Psoas muscle (tissue), 8 donors: ENCODE results near the gene MTM1. TPM values are rescaled to one million over a fixed set of nuclear protein-coding genes. Genes with fewer than 3 reads are reported as not detected.

Source experiments
- ATAC-seq, 4 donors: fragments of 200-7000 bp; cut with Tn5 transposase; one replicate each; pipeline ENCODE4 v1.9.1; 2020; ENCODE audit warnings: moderate library complexity in 3 of 4, mild to moderate bottlenecking in 2 of 4
- DNase-seq, 2 donors: peaks; one replicate each; pipeline ENCODE4 v3.0.0-alpha.2; 2020
- H3K27ac ChIP-seq: fragments of 200-600 bp; one replicate; pipeline ENCODE4 v1.8.0; 2022
- H3K27me3 ChIP-seq, 3 donors: fragments of 200-600 bp in 1 of 3; one replicate each; pipeline versions ENCODE4 v1.6.1 to v1.8.0; 2013 to 2022; ENCODE audit warnings: low read length in 2 of 3, mild to moderate bottlenecking in 2 of 3, moderate library complexity in 1 of 3; ENCODE audit not compliant: insufficient read depth in 3 of 3
- H3K36me3 ChIP-seq, 2 donors: fragments of 200-600 bp in 1 of 2; one replicate each; pipeline versions ENCODE4 v1.6.1 to v1.8.0; 2013 to 2022; ENCODE audit warnings: low read depth in 1 of 2, mild to moderate bottlenecking in 1 of 2, moderate library complexity in 1 of 2; ENCODE audit not compliant: insufficient read depth in 1 of 2
- H3K4me1 ChIP-seq: fragments of 200-600 bp; one replicate; pipeline ENCODE4 v1.8.0; 2022
- H3K4me3 ChIP-seq: fragments of 200-600 bp; one replicate; pipeline ENCODE4 v1.8.0; 2022; ENCODE audit warnings: mild to moderate bottlenecking
- H3K9me3 ChIP-seq: fragments of 200-600 bp; one replicate; pipeline ENCODE4 v1.8.0; 2022
- CTCF ChIP-seq: fragments of 200-600 bp; IDR thresholded peaks from one replicate; pipeline ENCODE4 v1.8.0; 2022; ENCODE audit warnings: antibody characterized with exemption
- WGBS, 3 donors: extraction: QIAGEN DNeasy Blood & Tissue Kit; methylation state at CpG; one replicate each; pipeline versions ENCODE4 v1.1.6 to v1.1.7; 2013; 5-methylcytosine and 5-hydroxymethylcytosine counted together
- intact Hi-C, 2 donors: fragments of 100-400 bp; cut with DNase I; formaldehyde crosslinking; loops; one replicate each; pipeline versions ENCODE4 v1.11.0 to v1.14.2; 2022
- polyA plus RNA-seq, 3 donors: library from polyadenylated mRNA; stranded (reverse); fragments of 200-250 nt; gene quantifications; one replicate each; pipeline ENCODE4 v1.2.3, GENCODE V29; 2013
- total RNA-seq, 4 donors: library from RNA; stranded (reverse); fragmentation: NEBNext Ultra II Directional in 2 of 4; extraction: Animal tissue kit (Norgen Biotek cat#: 25700) in 2 of 4; gene quantifications; one replicate each; pipeline versions ENCODE4 v1.2.1 to v1.2.4, GENCODE V29; 2021 to 2023
- donor health status: healthy with polysubstance abuse.
- donor health status: DM: no; HTN: no; CAD: no; lungs with moderate emphysema.
- donor health status: Bipolar disorder and iron deficiency.
- donor health status: healthy.
- donor health status: DM: yes; HTN: yes; CAD: no.
- donor health status: DM: no; HTN: no; CAD: no.
- donor health status: DM: no; HTN: no; CAD: no.
- donor health status: DM: yes; HTN: yes; CAD: no.

The MTM1 gene
- total and polyA plus RNA-seq, 7 donors, result 4.9 to 17.4 (median 15.0) TPM

GRCh38 chrX:150648296-150648940 lies 80.0 kb downstream of the MTM1 start:
- ATAC-seq (no peak), DNase-seq (no peak)
- H3K4me3 ChIP-seq, result no peak overlapping the region
- H3K4me1 ChIP-seq, result no peaks in the 10 kb centered on the region
- H3K9me3 ChIP-seq, result no peaks in the 10 kb centered on the region
- peaks cover 2 to 21% of the 10 kb centered on the region in 2 donors for H3K36me3 ChIP-seq
- TF ChIP-seq CTCF, result no peak
- WGBS, 3 donors, result 49 to 78% (median 71%) methylated on average over 4 of the region's 4 CpGs
- H3K27ac ChIP-seq, result no peak overlapping the region
- intact Hi-C loops, result no loop called here
- H3K27me3 ChIP-seq, result no peaks in the 10 kb centered on the region

GRCh38 chrX:150649096-150649870 lies 80.9 kb downstream of the MTM1 start:
- no peak for TF ChIP-seq CTCF
- H3K36me3 ChIP-seq, result peaks cover 2 to 18% of the 10 kb centered on the region in 2 donors
- ATAC-seq (no peak), DNase-seq (peak in 1 of 2 donors; percentile 18)
- intact Hi-C loops, result no loop called here
- WGBS, 3 donors, result 51 to 56% (median 51%) methylated on average over 8 of the region's 8 CpGs
- no peaks in the 10 kb centered on the region for H3K4me1 ChIP-seq
- H3K4me3 ChIP-seq, result no peak overlapping the region
- no peak overlapping the region for H3K27ac ChIP-seq
- H3K27me3 ChIP-seq, result no peaks in the 10 kb centered on the region
- no peaks in the 10 kb centered on the region for H3K9me3 ChIP-seq

- DNase-seq (no peak), ATAC-seq (no peak)
- Histone ChIP-seq H3K9me3 (no peaks in the 10 kb centered on the region), H3K4me1 (no peaks in the 10 kb centered on the region), H3K27me3 (no peaks in the 10 kb centered on the region), H3K4me3 (no peak overlapping the region), H3K27ac (no peak overlapping the region), H3K36me3 (peaks cover 0 to 2% of the 10 kb centered on the region in 2 donors)
- intact Hi-C loops, result no loop called here
- TF ChIP-seq CTCF, result no peak
- WGBS, 3 donors, result 81 to 100% (median 98%) methylated on average over 2 of the region's 2 CpGs
These were observed 83.5 kb downstream of the MTM1 start for GRCh38 chrX:150651906-150652305.

GRCh38 chrX:150655788-150656187 lies 87.4 kb downstream of the MTM1 start:
- no peak for TF ChIP-seq CTCF
- H3K27me3 ChIP-seq, result no peaks in the 10 kb centered on the region
- H3K36me3 ChIP-seq, result peaks cover under 1 to 21% of the 10 kb centered on the region in 2 donors
- no peak overlapping the region for H3K4me3 ChIP-seq
- H3K27ac ChIP-seq, result no peak overlapping the region
- H3K4me1 ChIP-seq, result no peaks in the 10 kb centered on the region
- intact Hi-C loops, result no loop called here
- DNase-seq, result no peak
- 48 to 73% (median 66%) methylated on average over 2 of the region's 2 CpGs for WGBS, 3 donors
- ATAC-seq, result no peak
- H3K9me3 ChIP-seq, result no peaks in the 10 kb centered on the region
